Measurements from ENCODE around the gene LRFN3.
A peak's percentile ranks its signal among the peaks of the same experiment; 100 is the strongest.
"Not testable (repeated sequence)": the region's sequence is repeated elsewhere in the genome, so short reads cannot be mapped to it uniquely, and the experiment has no call there.

LRFN3 gene

DNA sequence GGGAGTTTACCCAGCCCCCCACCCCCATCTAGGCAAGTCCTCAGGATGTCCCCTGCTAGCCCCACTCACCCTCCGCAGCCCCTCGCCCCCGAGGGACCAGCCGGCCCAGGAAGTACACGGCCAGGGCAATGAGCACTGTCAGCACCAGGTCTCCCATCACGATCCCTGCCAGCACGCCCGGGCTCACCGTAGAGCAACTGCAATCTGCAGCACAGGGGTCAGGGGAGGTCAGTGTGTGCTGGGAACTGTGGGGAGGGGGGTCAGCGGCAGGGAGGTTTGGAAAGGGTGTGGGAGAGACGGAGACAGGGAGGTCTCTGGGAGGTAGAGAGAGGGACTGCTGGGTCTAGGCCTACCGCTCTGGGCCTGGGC, 28.8 kb upstream of the LRFN3 start:
- no peak for DNase-seq (ENCODE audit: low spot score)

DNA sequence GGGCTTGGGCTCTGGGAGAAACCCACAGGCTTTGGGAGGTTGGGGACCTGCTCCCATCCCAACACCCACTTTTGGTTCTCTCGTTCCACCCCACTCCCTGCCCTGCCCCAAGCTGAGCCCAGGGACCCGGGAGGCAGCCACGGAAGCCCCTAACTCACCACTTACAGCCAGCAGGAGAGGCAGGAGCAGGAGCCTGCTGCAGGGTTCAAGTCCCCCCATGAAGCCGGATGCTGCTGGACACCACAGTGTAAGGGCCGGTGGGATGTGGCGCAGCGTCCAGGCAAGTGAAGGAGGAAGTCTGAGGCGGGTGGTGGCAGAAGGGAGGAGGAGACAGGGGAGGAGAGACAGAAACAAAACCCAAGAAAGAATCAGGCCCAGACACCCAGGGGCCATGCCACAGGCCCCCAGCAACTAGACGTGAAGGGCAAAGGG, 28.1 kb upstream of the LRFN3 start, which contains the start of gene TYROBP:
TYROBP (minus strand) TSS at position 286 of the 432 bp plus-strand sequence; CDS start at position 219, 67 bp downstream.
- no peak for DNase-seq (ENCODE audit: low spot score)

DNA sequence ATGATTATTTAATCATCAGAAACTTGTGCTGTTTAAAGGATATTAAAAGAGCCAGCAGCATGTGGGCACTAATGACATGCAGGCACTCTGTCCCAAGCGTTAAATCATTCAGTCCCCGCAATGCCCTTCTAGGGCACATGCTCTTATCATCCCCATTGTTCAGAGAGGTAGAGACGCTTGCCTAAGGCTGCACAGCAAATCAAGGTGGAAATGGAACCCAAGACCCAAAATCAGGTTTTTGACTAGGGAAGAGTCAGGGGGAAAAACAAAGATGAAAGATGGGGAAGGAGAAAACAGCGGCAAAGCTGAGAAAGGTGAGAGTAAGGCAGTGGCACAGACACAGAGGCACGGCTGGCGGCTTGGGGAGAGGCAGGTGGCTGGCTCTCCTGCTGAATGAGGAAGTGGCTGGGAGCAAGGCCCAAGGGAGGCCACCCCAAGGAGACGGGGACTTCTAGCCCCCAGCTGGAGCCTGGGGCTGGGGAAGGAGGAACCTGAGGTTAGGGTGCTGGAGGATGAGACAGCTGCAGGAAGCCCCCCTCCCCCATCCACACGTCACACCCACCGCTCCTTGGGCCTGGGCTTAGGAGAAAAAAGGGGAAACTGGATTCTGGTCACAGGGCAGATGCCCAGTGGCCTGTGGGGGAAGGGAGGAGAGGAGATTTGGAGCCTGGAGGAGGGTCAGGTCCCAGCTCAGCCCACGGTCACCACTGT, 27.0 kb upstream of the LRFN3 start:
- DNase-seq (ENCODE audit: low spot score), result no peak

DNA sequence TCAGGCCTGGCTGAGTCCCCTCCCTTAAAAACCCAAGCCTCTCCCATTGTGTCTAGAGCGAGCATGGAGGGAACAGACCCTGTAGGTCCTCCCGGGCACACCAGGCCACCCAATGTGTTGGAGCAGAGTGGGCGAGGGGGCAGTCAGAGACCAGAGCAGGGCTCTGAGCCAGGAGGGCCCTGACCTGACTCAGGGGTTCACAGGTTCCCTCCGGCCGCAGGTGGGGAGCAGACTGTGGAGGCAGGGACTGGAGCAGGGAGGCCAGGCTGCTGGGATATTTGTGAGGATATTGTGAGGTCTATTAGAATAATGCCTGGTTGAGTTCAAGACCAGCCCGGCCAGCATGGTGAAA, 26.5 kb upstream of the LRFN3 start:
- DNase-seq (ENCODE audit: low spot score), result no peak

DNA sequence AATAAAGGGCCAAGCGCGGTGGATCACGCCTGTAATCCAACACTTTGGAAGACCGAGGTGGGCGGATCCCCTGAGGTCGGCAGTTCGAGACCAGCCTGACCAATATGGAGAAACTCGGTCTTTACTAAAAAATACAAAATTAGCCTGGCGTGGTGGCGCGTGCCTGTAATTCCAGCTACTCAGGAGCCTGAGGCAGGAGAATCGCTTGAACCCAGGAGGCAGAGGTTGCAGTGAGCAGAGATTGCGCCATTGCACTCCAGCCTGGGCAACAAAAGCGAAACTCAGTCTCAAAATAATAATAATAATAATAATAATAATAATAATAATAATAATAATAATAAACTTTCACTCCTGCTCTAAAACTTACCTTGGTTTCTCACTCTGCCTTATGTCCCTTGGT, 25.8 kb upstream of the LRFN3 start:
- DNase-seq (ENCODE audit: low spot score), result not testable (repeated sequence)

- DNase-seq (ENCODE audit: low spot score), result no peak
These were observed 25.0 kb upstream of the LRFN3 start for GRCh38 chr19:35911173-35911572.

DNA sequence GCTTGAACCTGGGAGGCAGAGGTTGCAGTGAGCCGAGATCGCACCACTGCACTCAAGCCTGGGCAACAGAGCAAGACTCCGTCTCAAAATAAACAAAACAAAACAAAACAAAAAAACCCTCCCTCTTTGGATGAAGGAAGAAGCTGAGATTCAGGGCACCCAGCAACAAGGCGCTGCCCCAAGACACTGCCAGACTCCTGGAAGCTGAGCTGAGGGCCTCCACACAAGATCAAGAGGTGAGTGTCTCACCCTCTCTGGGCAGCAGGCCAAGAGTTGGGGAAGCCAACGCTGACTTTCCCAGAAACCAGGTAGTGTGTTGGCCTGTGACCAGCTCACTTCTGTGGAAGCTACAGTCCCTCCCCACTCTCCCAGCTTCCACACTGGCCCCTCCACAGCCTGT, 24.4 kb upstream of the LRFN3 start:
- no peak for DNase-seq (ENCODE audit: low spot score)

GRCh38 chr19:35913589-35913988, 22.6 kb upstream of the LRFN3 start:
- DNase-seq (ENCODE audit: low spot score), result no peak

- DNase-seq (ENCODE audit: low spot score), result no peak
These were observed 20.7 kb upstream of the LRFN3 start for GRCh38 chr19:35915443-35915842.

DNA sequence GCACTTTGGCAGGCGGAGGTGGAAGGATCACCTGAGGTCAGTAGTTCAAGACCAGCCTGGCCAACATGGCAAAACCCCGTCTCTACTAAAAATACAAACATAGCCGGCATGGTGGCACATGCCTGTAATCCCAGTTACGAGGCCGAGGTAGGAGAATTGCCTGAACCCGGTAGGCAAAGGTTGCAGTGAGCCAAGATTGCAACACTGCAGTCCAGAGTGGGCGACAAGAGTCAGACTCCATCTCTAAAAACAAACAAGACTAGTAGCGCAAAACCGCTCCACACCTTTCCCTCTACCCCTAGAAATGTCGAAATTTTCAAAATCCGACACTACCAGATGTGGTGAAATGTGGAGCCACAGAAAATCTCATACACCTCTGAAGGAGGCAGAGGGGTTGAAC, 16.9 kb upstream of the LRFN3 start:
- no peak for DNase-seq (ENCODE audit: low spot score)

DNA sequence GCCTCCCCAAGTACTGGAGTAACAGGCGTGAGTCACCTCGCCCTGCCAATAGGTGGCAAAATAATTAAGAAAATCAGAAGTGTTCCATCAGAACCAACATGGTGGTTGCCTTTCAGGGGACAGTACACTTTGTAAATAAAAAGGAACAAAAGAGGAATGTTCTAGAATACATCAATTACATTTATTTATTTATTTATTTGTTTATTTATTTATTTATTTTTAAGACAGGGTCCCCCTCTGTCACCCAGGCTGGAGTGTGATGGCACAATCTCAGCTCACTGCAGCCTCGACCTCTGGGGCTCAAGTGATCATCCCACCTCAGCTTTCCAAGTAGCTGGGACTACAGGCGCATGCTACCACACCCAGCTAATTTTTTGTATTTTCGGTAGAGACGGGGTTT, 15.2 kb upstream of the LRFN3 start:
- no peak for DNase-seq (ENCODE audit: low spot score)

GRCh38 chr19:35925501-35925900, 10.7 kb upstream of the LRFN3 start:
- DNase-seq (ENCODE audit: low spot score), result no peak

GRCh38 chr19:35928507-35928906, 7.7 kb upstream of the LRFN3 start:
- DNase-seq (ENCODE audit: low spot score), result no peak

GRCh38 chr19:35929876-35930275, 6.3 kb upstream of the LRFN3 start:
- DNase-seq (ENCODE audit: low spot score), result no peak

GRCh38 chr19:35931161-35931873, 4.9 kb upstream of the LRFN3 start:
- peak; percentile 99 for DNase-seq (ENCODE audit: low spot score)

GRCh38 chr19:35931874-35932202, 4.3 kb upstream of the LRFN3 start:
- no peak for DNase-seq (ENCODE audit: low spot score)

DNA sequence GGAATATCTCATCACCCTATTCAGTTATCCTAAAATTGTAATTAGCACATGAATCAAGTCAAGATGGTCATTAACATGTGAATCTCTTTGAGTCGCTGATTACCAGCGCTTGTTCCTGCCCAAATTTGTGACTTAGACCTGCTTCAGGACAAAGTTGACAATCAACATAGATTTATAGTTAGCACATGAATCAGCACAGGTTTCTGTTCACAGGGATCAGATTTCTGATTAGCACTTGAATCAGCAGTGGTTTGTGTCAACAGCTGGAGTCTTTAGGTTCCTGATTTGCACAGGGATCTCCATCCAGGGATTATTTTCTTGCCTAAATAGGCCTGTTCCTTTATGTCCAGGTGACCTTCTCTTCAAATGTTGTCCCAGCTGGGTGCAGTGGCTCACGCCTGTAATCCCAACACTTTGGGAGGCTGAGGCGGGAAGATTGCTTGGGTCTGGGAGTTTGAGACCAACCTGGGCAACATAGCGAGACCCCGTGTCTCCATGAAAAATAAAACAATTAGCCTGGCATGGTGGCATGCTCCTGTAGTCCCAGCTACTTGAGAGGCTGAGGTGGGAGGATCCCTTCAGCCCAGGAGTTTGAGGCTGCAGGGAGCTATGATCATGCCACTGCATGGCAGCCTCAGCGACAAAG, 3.8 kb upstream of the LRFN3 start:
- no peak for DNase-seq (ENCODE audit: low spot score)

DNA sequence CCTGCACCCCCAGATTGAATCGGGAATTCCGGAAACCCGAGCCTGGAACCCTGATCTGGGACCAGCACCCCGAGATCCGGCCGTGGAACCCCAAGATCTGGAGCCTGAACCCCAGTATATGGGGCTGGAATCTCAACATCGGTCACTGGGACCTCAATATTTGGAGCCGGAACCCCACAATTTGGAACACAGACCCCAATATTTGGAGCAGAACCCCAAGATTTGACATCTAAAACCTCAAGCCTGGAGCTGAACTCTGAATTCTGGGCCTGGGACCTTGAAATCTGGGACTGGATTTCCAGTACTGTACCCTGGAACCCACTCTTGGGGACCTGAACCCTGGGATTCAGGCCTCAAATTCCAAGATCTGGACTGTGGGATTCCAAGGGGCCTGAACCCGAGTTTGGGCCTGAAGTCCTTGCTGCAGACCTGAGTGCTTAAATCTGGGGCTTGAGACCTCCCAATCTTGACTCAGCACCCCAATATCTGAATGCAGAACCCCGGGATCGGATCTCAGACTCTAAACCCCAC, 629 bp downstream of the LRFN3 start:
- DNase-seq (ENCODE audit: low spot score), result no peak

DNA sequence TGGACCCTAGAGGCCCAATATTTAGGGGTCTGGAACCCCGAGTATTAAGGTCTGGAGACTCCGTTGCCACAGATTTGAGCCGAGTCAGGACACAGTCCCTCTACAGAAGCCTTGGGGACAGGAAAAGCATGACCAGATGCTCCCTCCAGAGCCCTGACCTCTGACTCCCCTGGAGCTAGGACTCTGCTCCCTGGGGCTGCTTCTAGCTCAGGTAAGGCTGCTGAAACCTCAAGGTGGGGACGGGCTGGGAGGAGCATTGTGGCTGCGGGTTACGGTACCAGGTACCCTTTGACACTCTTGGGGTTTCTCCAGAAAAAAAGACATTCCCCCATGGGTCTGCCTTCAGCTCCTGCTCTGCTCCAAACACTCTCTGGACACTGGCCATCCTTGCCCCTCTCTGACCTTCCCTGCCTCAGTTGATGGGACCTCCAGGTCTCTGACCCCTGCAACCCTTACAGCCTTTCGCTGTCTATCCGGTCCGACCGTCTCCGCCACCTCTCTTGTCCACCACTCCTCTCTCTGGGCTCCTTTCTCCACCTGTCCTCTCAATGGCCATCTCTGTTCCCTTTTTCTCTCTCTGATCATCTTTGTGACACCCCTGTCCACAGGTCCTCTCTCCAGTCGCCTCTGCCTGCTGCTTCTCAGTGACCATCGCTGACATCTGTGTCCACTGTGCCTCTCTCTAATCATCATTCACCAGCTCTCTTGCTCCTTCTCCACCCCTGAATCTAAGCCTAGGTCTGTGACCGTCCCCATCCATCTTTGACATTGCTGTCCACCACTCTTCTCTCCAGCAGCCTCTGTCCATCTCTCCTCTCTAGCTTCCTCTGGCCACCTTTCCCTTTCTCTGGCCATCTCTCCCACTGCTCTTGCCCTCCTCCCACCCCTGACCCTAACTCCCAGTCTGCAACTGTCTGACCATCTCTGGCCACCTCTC, 1.4 kb downstream of the LRFN3 start:
- no peak for DNase-seq (ENCODE audit: low spot score)

DNA sequence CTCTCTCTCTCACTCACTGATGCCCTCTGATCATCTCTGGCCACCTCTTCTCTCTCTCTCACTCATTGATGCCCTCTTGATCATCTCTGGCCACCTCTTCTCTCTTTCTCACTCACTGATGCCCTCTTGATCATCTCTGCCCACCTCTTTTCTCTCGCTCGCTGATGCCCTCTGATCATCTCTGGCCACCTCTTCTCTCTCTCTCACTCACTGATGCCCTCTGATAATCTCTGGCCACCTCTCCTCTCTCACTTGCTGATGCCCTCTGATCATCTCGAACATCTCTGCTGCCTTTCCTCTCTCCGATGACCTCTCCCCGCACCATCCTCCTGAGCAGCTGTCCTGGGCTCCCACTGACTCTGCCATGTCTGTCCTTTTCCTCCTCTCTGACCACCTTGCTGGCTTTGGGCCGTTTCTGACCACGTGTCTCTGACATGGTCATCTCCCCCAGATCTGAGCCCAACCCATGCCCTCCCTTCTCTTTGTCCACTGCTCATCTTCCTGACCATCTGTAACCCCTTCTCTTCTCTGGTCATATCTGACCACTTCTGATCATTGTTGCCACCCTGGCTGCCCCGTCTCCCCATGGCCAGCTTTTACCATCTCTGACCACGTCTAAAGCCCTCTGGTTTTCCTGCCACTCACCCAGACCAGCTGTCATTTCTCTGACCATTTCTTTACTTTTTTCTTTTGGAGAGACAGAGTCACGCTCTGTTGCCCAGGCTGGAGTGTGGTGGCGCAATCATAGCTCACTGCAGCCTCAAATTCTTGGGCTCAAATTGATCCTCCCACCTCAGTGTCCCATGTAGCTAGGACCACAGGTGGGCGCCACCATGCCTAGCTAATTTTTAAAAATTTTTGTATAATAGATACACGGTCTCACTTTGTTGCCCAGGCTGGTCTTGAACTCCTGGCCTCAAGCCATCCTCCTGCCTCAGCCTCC, 2.4 kb downstream of the LRFN3 start:
- peak; percentile 34 for DNase-seq (ENCODE audit: low spot score)

All from cerebellar cortex (tissue), 1 donor.